CD14-positive monocyte (primary cell): ENCODE measurements around the gene NTPCR. TPM values are rescaled to one million over a fixed set of nuclear protein-coding genes. Genes with fewer than 3 reads are reported as not detected.

Source experiments
- DNase-seq, 3 donors: peaks; one replicate each; pipeline ENCODE4 v3.0.0-alpha.2; 2011 to 2022
- H2AFZ ChIP-seq: 2 replicates; pipeline ENCODE4 v1.6.0; 2012; ENCODE audit warnings: mild to moderate bottlenecking, low read depth, low read length, inconsistent platforms; ENCODE audit not compliant: insufficient read depth, poor library complexity, severe bottlenecking
- H3K27ac ChIP-seq, 2 donors: 1 replicate in 1 of 2; 2 replicates in 1 of 2; pipeline ENCODE4 v1.5.1; 2012 to 2013; ENCODE audit warnings: low read length in 2 of 2, control low read depth in 1 of 2, inconsistent platforms in 1 of 2, low read depth in 1 of 2, mild to moderate bottlenecking in 1 of 2
- H3K27me3 ChIP-seq, 2 donors: one replicate each; pipeline versions ENCODE4 v1.6.0 to v1.6.1; 2011 to 2013; ENCODE audit warnings: low read length in 2 of 2; ENCODE audit not compliant: control insufficient read depth in 2 of 2, insufficient read depth in 2 of 2
- H3K36me3 ChIP-seq, 2 donors: replicated peaks in 1 of 2; 1 replicate in 1 of 2; 2 replicates in 1 of 2; pipeline versions ENCODE4 v1.5.1 to v1.6.1; 2012 to 2013; ENCODE audit warnings: low read length in 2 of 2, control low read depth in 1 of 2, inconsistent platforms in 1 of 2, mild to moderate bottlenecking in 1 of 2; ENCODE audit not compliant: insufficient read depth in 2 of 2, control insufficient read depth in 1 of 2
- H3K4me1 ChIP-seq, 2 donors: 1 replicate in 1 of 2; 2 replicates in 1 of 2; pipeline versions ENCODE4 v1.5.1 to v1.6.1; 2012 to 2013; ENCODE audit warnings: low read length in 2 of 2, control low read depth in 1 of 2, inconsistent platforms in 1 of 2, mild to moderate bottlenecking in 1 of 2, moderate library complexity in 1 of 2; ENCODE audit not compliant: insufficient read depth in 2 of 2, control insufficient read depth in 1 of 2
- H3K4me2 ChIP-seq: replicated peaks from 2 replicates; pipeline ENCODE3; 2012; ENCODE audit warnings: low read length, moderate library complexity, mild to moderate bottlenecking; ENCODE audit not compliant: poor library complexity, severe bottlenecking; ENCODE audit errors: extremely low read depth
- H3K4me3 ChIP-seq, 3 experiments: fragments of 200-600 bp in 1 of 3; sonication (generic) in 1 of 3; replicated peaks in 1 of 3; 1 replicate in 2 of 3; 2 replicates in 1 of 3; pipeline ENCODE4 v1.5.1; 2011 to 2013; ENCODE audit warnings: low read length in 3 of 3, mild to moderate bottlenecking in 3 of 3, control low read depth in 2 of 3, low read depth in 2 of 3, inconsistent platforms in 1 of 3, moderate library complexity in 1 of 3
- H3K79me2 ChIP-seq: 2 replicates; pipeline ENCODE4 v1.6.0; 2012; ENCODE audit warnings: mild to moderate bottlenecking, control low read depth, inconsistent platforms, low read length, moderate library complexity; ENCODE audit not compliant: insufficient read depth
- H3K9ac ChIP-seq: 2 replicates; pipeline ENCODE4 v1.6.0; 2017; ENCODE audit warnings: low read length, mild to moderate bottlenecking; ENCODE audit not compliant: insufficient read depth, poor library complexity, severe bottlenecking
- H3K9me3 ChIP-seq, 2 donors: replicated peaks in 1 of 2; 1 replicate in 1 of 2; 2 replicates in 1 of 2; pipeline versions ENCODE4 v1.5.1 to v1.6.1; 2012 to 2013; ENCODE audit warnings: low read length in 2 of 2, control low read depth in 1 of 2; ENCODE audit not compliant: control insufficient read depth in 1 of 2, insufficient read depth in 1 of 2
- H4K20me1 ChIP-seq: 2 replicates; pipeline ENCODE4 v1.6.0; 2012; ENCODE audit warnings: mild to moderate bottlenecking, low read length, control low read depth, moderate library complexity; ENCODE audit not compliant: insufficient read depth
- H3K27ac Mint-ChIP-seq, 7 donors: one replicate each; pipeline ENCODE4 v1.8.0; 2020; ENCODE audit warnings: mild to moderate bottlenecking in 7 of 7, mixed read lengths in 7 of 7, moderate library complexity in 6 of 7, inconsistent platforms in 2 of 7
- H3K27me3 Mint-ChIP-seq, 3 donors: one replicate each; pipeline ENCODE4 v1.8.0; 2021 to 2022; ENCODE audit warnings: low read depth in 3 of 3, mild to moderate bottlenecking in 3 of 3, mixed read lengths in 3 of 3, moderate library complexity in 3 of 3, inconsistent platforms in 1 of 3
- H3K36me3 Mint-ChIP-seq, 2 donors: one replicate each; pipeline ENCODE4 v1.8.0; 2020; ENCODE audit warnings: mixed read lengths in 2 of 2, inconsistent platforms in 1 of 2, mild to moderate bottlenecking in 1 of 2
- H3K4me1 Mint-ChIP-seq: one replicate; pipeline ENCODE4 v1.8.0; 2020; ENCODE audit warnings: mild to moderate bottlenecking, mixed read lengths
- H3K4me3 Mint-ChIP-seq, 2 donors: one replicate each; pipeline ENCODE4 v1.8.0; 2020; ENCODE audit warnings: mild to moderate bottlenecking in 2 of 2, mixed read lengths in 2 of 2, moderate library complexity in 1 of 2
- H3K9me3 Mint-ChIP-seq, 7 donors: one replicate each; pipeline ENCODE4 v1.8.0; 2020 to 2022; ENCODE audit warnings: mixed read lengths in 7 of 7, mild to moderate bottlenecking in 6 of 7, moderate library complexity in 6 of 7, inconsistent platforms in 2 of 7
- WGBS: methylation state at CpG from one replicate; pipeline ENCODE4 v1.1.5; 2013; ENCODE audit warnings: missing lambda C conversion rate; ENCODE audit not compliant: insufficient coverage; 5-methylcytosine and 5-hydroxymethylcytosine counted together
- intact Hi-C, 2 donors: fragments of 100-400 bp; cut with micrococcal nuclease; formaldehyde crosslinking; loops; one replicate each; pipeline versions ENCODE4 v1.15.0 to v1.15.1; 2023
- polyA plus RNA-seq, 3 donors: library from polyadenylated mRNA; depleted of rRNA in 1 of 3; unstranded in 2 of 3; stranded (reverse) in 1 of 3; fragments of 300-500 nt in 2 of 3; fragments of >200 nt in 1 of 3; fragmentation: Illumina TruSeq in 2 of 3; gene quantifications; 1 replicate in 2 of 3; 2 replicates in 1 of 3; pipeline ENCODE4 v1.2.3, GENCODE V29; 2012 to 2021
- TF ChIP-seq, protein P1 (sequence below): fragments of 200-600 bp; IDR thresholded peaks from one replicate; pipeline ENCODE4 v1.8.0; 2022; ENCODE audit warnings: antibody characterized with exemption, mild to moderate bottlenecking

Gene NTPCR
- polyA plus RNA-seq, 3 donors = 8.6 to 42.0 (median 31.7) TPM

DNA sequence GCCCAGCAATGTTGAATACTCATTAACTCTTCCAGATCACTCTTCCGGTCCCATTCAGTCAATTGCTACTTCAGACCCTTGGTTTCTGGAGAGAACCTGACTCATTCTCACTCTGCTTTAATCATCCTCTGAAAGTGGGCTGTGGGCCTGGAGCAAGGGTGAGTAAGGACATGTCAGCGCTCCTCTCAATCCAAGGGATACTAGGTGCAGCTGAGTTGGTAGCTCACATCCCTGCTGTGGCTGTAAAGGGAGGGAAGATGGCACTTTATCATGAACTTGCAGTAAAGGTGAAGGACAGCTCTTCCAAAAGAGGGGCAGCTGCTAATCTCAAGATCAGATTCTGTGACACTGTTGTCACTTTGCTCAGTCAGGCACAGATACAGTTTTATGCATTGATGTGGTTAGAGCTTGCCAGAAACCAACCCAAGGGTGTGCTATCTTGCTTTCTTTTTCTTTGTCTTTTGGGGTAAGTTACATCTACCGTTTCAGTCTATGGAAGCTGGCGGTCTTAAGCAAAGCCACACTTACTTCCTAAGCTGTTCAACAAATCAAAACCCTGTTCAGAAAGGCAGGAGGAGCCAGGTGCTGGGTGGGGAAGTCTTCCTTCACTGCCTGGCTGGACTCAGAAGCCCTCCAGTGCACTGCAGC, 26.5 kb upstream of the NTPCR start:
- H3K9me3 ChIP-seq = peaks cover 0 to 3% of the 10 kb centered on the region in 2 donors
- H4K20me1 ChIP-seq = no peaks in the 10 kb centered on the region
- no peaks in the 10 kb centered on the region for H3K27me3 ChIP-seq
- Mint-ChIP-seq H3K9me3 (peaks cover 1 to 17% (median 5%) of the 10 kb centered on the region in 7 donors), H3K27me3 (no peaks in the 10 kb centered on the region), H3K4me1 (peaks cover 1% of the 10 kb centered on the region), H3K27ac (no peak overlapping the region), H3K4me3 (no peak overlapping the region), H3K36me3 (no peaks in the 10 kb centered on the region)
- H3K4me1 ChIP-seq = no peaks in the 10 kb centered on the region
- no peak overlapping the region for H3K27ac ChIP-seq
- H3K36me3 ChIP-seq = no peaks in the 10 kb centered on the region
- no peak overlapping the region for H2AFZ ChIP-seq
- H3K4me2 ChIP-seq = no peak overlapping the region
- intact Hi-C loops = no loop called here
- no peaks in the 10 kb centered on the region for H3K79me2 ChIP-seq
- H3K9ac ChIP-seq = no peak overlapping the region
- H3K4me3 ChIP-seq = no peak overlapping the region
- 100% methylated on average over 1 of the region's 4 CpGs for WGBS
- TF ChIP-seq, protein P1, sequence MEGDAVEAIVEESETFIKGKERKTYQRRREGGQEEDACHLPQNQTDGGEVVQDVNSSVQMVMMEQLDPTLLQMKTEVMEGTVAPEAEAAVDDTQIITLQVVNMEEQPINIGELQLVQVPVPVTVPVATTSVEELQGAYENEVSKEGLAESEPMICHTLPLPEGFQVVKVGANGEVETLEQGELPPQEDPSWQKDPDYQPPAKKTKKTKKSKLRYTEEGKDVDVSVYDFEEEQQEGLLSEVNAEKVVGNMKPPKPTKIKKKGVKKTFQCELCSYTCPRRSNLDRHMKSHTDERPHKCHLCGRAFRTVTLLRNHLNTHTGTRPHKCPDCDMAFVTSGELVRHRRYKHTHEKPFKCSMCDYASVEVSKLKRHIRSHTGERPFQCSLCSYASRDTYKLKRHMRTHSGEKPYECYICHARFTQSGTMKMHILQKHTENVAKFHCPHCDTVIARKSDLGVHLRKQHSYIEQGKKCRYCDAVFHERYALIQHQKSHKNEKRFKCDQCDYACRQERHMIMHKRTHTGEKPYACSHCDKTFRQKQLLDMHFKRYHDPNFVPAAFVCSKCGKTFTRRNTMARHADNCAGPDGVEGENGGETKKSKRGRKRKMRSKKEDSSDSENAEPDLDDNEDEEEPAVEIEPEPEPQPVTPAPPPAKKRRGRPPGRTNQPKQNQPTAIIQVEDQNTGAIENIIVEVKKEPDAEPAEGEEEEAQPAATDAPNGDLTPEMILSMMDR = no peak
- no peak for DNase-seq

DNA sequence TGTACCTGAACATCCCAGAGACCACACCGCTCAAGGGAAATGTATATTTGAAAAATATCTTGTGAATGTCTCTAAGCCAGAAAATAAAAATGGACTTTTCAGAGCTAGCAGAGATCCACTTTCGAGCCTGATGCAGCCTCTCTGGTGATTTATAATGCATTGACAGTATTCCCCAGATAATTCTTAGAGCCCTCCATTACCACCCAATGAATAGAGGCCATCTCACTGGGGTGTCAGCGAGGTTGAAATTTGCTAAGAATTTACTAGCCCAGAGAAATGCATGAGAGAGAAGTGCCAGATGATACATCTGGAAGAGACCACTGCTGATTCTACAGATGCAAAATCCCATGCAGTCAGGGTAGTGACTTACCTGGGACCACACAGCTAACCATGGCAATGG, 25.5 kb upstream of the NTPCR start:
- no peaks in the 10 kb centered on the region for H4K20me1 ChIP-seq
- H3K9me3 Mint-ChIP-seq = peaks cover under 1 to 13% (median 5%) of the 10 kb centered on the region in 7 donors
- no peak overlapping the region for H3K9ac ChIP-seq
- no peak overlapping the region for H3K4me2 ChIP-seq
- H3K4me1 ChIP-seq = no peaks in the 10 kb centered on the region
- H3K36me3 Mint-ChIP-seq = no peaks in the 10 kb centered on the region
- no peak for DNase-seq
- WGBS = no CpG with 5 or more reads among the region's 3 CpGs
- H3K36me3 ChIP-seq = no peaks in the 10 kb centered on the region
- intact Hi-C loops = no loop called here
- H3K4me3 ChIP-seq = no peak overlapping the region
- no peak overlapping the region for H3K4me3 Mint-ChIP-seq
- no peaks in the 10 kb centered on the region for H3K27me3 ChIP-seq
- H3K27ac ChIP-seq = no peak overlapping the region
- no peak overlapping the region for H2AFZ ChIP-seq
- H3K27ac Mint-ChIP-seq = no peak overlapping the region
- peaks cover 0 to 3% of the 10 kb centered on the region in 2 donors for H3K9me3 ChIP-seq
- H3K27me3 Mint-ChIP-seq = no peaks in the 10 kb centered on the region
- TF ChIP-seq, protein P1 = no peak
- H3K4me1 Mint-ChIP-seq = peaks cover 1% of the 10 kb centered on the region
- H3K79me2 ChIP-seq = no peaks in the 10 kb centered on the region
